PFSK-1 (cell line): ENCODE results near the gene APOBEC2.

Experiments used
- POLR2AphosphoS5 ChIP-seq: IDR thresholded peaks from 2 replicates; pipeline ENCODE4 v1.6.1; 2012; ENCODE audit warnings: low read depth, mild to moderate bottlenecking, control low read depth, low read length, moderate library complexity
- REST ChIP-seq, 2 experiments: IDR thresholded peaks; 2 replicates each; pipeline versions ENCODE4 v1.6.1 to v1.8.0; 2011 to 2012; ENCODE audit warnings: low read depth in 2 of 2, low read length in 2 of 2, control low read depth in 1 of 2, inconsistent platforms in 1 of 2, mild to moderate bottlenecking in 1 of 2, moderate library complexity in 1 of 2; ENCODE audit not compliant: insufficient read depth in 1 of 2
- SIN3A ChIP-seq: IDR thresholded peaks from 2 replicates; pipeline ENCODE4 v1.6.1; 2012; ENCODE audit warnings: mild to moderate bottlenecking, low read length, moderate library complexity, borderline replicate concordance; ENCODE audit not compliant: insufficient read depth

GRCh38 chr6:41037107-41037900 lies 15.7 kb upstream of the APOBEC2 start:
- TF ChIP-seq SIN3A (no peak), POLR2AphosphoS5 (no peak), REST (IDR thresholded peaks at IDR 0.05; ENCODE audit: insufficient read depth in 1 of 2, low read depth in 2 of 2, low read length in 2 of 2) (no peak)
